Psoas muscle (tissue), 8 donors: Measurements from ENCODE around the gene TPRN. TPM values are rescaled to one million over a fixed set of nuclear protein-coding genes. Genes with fewer than 3 reads are reported as not detected.

Experiments
- ATAC-seq, 4 donors: fragments of 200-7000 bp; cut with Tn5 transposase; one replicate each; pipeline ENCODE4 v1.9.1; 2020; ENCODE audit warnings: moderate library complexity in 3 of 4, mild to moderate bottlenecking in 2 of 4
- DNase-seq, 2 donors: peaks; one replicate each; pipeline ENCODE4 v3.0.0-alpha.2; 2020
- H3K27ac ChIP-seq: fragments of 200-600 bp; one replicate; pipeline ENCODE4 v1.8.0; 2022
- H3K27me3 ChIP-seq, 3 donors: fragments of 200-600 bp in 1 of 3; one replicate each; pipeline versions ENCODE4 v1.6.1 to v1.8.0; 2013 to 2022; ENCODE audit warnings: low read length in 2 of 3, mild to moderate bottlenecking in 2 of 3, moderate library complexity in 1 of 3; ENCODE audit not compliant: insufficient read depth in 3 of 3
- H3K36me3 ChIP-seq, 2 donors: fragments of 200-600 bp in 1 of 2; one replicate each; pipeline versions ENCODE4 v1.6.1 to v1.8.0; 2013 to 2022; ENCODE audit warnings: low read depth in 1 of 2, mild to moderate bottlenecking in 1 of 2, moderate library complexity in 1 of 2; ENCODE audit not compliant: insufficient read depth in 1 of 2
- H3K4me1 ChIP-seq: fragments of 200-600 bp; one replicate; pipeline ENCODE4 v1.8.0; 2022
- H3K4me3 ChIP-seq: fragments of 200-600 bp; one replicate; pipeline ENCODE4 v1.8.0; 2022; ENCODE audit warnings: mild to moderate bottlenecking
- H3K9me3 ChIP-seq: fragments of 200-600 bp; one replicate; pipeline ENCODE4 v1.8.0; 2022
- whole genome bisulfite sequencing, 3 donors: extraction: QIAGEN DNeasy Blood & Tissue Kit; methylation state at CpG; one replicate each; pipeline versions ENCODE4 v1.1.6 to v1.1.7; 2013; 5-methylcytosine and 5-hydroxymethylcytosine counted together
- intact Hi-C, 2 donors: fragments of 100-400 bp; cut with DNase I; formaldehyde crosslinking; loops; one replicate each; pipeline versions ENCODE4 v1.11.0 to v1.14.2; 2022
- polyA plus RNA-seq, 3 donors: library from polyadenylated mRNA; stranded (reverse); fragments of 200-250 nt; gene quantifications; one replicate each; pipeline ENCODE4 v1.2.3, GENCODE V29; 2013
- total RNA-seq, 4 donors: library from RNA; stranded (reverse); fragmentation: NEBNext Ultra II Directional in 2 of 4; extraction: Animal tissue kit (Norgen Biotek cat#: 25700) in 2 of 4; gene quantifications; one replicate each; pipeline versions ENCODE4 v1.2.1 to v1.2.4, GENCODE V29; 2021 to 2023
- TF ChIP-seq, protein P1 (sequence below): fragments of 200-600 bp; IDR thresholded peaks from one replicate; pipeline ENCODE4 v1.8.0; 2022; ENCODE audit warnings: antibody characterized with exemption
- donor health status: healthy with polysubstance abuse.
- donor health status: DM: no; HTN: no; CAD: no; lungs with moderate emphysema.
- donor health status: Bipolar disorder and iron deficiency.
- donor health status: healthy.
- donor health status: DM: yes; HTN: yes; CAD: no.
- donor health status: DM: no; HTN: no; CAD: no.
- donor health status: DM: no; HTN: no; CAD: no.
- donor health status: DM: yes; HTN: yes; CAD: no.

Gene TPRN
- total and polyA plus RNA-seq, 7 donors: 3.6 to 11.3 (median 8.6) TPM

DNA sequence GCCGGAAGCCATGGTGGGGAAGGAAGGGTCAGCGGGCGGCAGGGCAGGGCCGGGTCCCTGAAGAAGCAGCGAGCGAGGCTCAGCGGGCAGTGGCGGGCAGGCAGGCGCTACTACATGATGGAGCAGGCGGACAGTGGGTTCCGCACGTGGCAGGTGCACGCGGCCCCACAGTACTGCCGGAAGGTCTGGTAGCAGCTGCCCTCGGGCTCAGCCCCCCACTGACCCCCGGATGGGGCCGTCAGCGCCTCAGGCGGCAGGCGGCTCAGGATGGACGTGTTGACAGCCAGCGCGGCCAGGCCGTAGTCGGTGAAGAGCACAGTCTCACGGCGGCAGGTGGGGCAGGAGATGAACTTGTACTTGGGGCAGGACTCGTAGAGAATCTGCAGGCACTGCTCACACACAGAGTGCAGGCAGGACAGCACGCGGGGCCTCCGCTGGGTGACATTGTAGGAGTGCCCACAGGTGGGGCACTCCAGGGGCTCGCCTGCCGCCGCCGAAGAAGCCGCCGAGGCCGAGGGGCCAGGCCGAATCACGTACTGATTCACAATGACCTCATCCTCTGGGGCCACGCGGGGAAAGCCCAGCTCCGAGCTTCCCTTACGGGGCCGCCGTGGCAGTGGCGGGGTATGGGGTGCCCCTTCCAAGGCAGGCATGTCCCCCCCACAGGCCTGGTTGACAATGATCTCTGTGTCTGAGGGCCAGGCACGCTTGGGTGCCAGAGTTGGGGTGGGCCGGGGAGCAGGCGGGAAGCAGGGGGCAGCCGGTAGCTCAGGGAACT is 20.0 kb upstream of the TPRN start:
- Histone ChIP-seq H3K9me3 (no peaks in the 10 kb centered on the region), H3K36me3 (peaks cover 0 to 4% of the 10 kb centered on the region in 2 donors), H3K27me3 (no peaks in the 10 kb centered on the region), H3K4me1 (peaks cover 11% of the 10 kb centered on the region), H3K27ac (no peak overlapping the region), H3K4me3 (no peak overlapping the region)
- ATAC-seq (no peak), DNase-seq (no peak)
- WGBS, 3 donors: 86 to 91% (median 90%) methylated on average over 47 to 52 of the region's 52 CpGs
- intact Hi-C loops: no loop called here
- TF ChIP-seq, protein P1, sequence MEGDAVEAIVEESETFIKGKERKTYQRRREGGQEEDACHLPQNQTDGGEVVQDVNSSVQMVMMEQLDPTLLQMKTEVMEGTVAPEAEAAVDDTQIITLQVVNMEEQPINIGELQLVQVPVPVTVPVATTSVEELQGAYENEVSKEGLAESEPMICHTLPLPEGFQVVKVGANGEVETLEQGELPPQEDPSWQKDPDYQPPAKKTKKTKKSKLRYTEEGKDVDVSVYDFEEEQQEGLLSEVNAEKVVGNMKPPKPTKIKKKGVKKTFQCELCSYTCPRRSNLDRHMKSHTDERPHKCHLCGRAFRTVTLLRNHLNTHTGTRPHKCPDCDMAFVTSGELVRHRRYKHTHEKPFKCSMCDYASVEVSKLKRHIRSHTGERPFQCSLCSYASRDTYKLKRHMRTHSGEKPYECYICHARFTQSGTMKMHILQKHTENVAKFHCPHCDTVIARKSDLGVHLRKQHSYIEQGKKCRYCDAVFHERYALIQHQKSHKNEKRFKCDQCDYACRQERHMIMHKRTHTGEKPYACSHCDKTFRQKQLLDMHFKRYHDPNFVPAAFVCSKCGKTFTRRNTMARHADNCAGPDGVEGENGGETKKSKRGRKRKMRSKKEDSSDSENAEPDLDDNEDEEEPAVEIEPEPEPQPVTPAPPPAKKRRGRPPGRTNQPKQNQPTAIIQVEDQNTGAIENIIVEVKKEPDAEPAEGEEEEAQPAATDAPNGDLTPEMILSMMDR: no peak

DNA sequence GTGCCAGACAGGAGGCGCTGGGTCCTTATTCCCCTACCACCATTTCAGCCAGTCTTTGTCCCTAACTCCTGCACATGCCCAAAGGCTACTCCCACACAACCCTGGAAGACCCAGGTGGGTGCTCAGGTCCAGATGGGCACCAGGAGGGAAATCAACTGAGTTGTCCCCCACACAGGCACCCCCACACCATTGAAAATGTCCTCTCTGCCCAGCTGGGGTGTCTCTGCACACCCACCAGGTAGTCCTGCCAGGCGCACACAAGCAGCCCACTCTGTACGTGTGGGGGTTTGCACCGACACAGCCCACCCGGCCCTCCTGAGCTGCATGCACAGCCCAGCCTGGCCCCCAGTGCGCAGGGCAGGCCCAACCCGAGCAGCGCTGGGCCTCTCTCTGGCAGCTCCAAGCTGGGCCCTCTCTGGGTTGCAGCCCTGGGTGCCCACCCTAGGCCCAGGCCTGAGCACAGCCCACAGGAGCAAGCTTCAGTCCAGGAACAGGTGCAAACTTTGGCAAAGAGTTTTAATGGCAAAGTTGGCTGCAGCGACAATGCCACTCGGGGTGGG is 19.3 kb upstream of the TPRN start:
- Histone ChIP-seq H3K9me3 (no peaks in the 10 kb centered on the region), H3K36me3 (peaks cover 0 to 10% of the 10 kb centered on the region in 2 donors), H3K27me3 (no peaks in the 10 kb centered on the region), H3K4me3 (no peak overlapping the region), H3K4me1 (peaks cover 11% of the 10 kb centered on the region), H3K27ac (no peak overlapping the region)
- WGBS, 3 donors: 77 to 82% (median 80%) methylated on average over 10 of the region's 10 CpGs
- TF ChIP-seq, protein P1: no peak
- no peak for ATAC-seq
- DNase-seq: no peak
- intact Hi-C loops: no loop called here

DNA sequence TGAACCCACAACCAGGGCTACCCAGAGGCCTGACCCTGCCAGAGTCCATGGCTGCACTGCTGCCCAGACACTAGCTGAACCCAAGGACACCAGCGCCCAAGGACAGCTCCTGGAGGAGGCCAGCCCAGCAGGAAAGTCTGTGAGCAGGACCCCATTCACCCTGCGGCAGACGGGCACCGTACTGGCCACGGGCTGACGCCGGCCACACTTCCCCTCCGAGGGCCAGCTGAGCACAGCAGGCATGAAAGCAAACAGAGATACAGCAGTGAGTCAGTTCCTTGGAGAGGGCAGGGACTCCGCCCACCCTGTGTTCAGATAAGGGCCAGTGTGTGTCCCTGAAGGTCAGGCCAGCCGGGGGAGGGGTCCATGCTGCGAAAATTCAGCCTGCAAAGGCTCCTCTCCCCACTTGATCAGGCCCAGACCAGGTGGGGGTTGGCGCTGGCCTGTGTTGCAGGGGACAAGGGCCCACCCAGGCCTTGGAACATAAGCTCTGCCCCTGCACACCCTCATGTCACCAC is 18.3 kb upstream of the TPRN start:
- ATAC-seq (no peak), DNase-seq (no peak)
- no peak overlapping the region for H3K27ac ChIP-seq
- TF ChIP-seq, protein P1: no peak
- peaks cover 0 to 12% of the 10 kb centered on the region in 2 donors for H3K36me3 ChIP-seq
- 82 to 88% (median 85%) methylated on average over 12 of the region's 12 CpGs for WGBS, 3 donors
- H3K4me1 ChIP-seq: peaks cover 7% of the 10 kb centered on the region
- H3K9me3 ChIP-seq: no peaks in the 10 kb centered on the region
- intact Hi-C loops: no loop called here
- H3K4me3 ChIP-seq: no peak overlapping the region
- no peaks in the 10 kb centered on the region for H3K27me3 ChIP-seq

DNA sequence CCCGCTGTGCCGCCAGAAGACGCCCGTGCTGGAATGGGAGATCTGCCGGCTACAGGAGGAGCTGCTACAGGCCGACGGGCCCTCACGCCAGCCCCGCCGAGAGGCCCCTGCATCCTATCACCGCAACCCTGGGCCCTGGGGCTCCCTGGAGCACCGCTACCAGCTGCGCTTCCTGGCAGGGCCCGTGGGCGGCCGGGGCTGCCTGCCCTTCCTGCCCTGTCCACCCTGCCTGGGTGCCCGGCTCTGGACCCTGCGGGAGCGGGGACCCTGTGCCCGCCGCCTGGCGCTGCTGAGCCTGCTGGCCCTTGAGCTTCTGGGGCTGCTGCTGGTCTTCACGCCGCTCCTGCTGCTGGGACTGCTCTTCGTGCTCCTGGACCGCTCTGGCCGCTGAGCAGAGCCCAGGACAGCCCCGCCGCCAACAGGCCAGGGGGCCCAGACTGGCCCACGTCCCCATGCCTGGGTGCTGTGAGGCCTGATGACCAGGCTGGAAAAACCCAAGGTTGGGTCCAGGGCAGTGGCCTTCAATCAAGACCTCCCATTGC is 17.7 kb upstream of the TPRN start:
- Histone ChIP-seq H3K9me3 (no peaks in the 10 kb centered on the region), H3K4me1 (peaks cover 7% of the 10 kb centered on the region), H3K36me3 (peaks cover 0 to 12% of the 10 kb centered on the region in 2 donors), H3K27me3 (no peaks in the 10 kb centered on the region), H3K4me3 (no peak overlapping the region), H3K27ac (no peak overlapping the region)
- 86 to 87% (median 86%) methylated on average over 30 of the region's 30 CpGs for WGBS, 3 donors
- intact Hi-C loops: no loop called here
- DNase-seq (no peak), ATAC-seq (no peak)
- TF ChIP-seq, protein P1: no peak
